ENCODE data around the gene SEMA5A. TPM values are rescaled to one million over a fixed set of nuclear protein-coding genes. Genes with fewer than 3 reads are reported as not detected.
"Not testable (repeated sequence)": the region's sequence is repeated elsewhere in the genome, so short reads cannot be mapped to it uniquely, and the experiment has no call there.

The SEMA5A gene
- polyA plus RNA-seq, 1 donor (not counting 4 experiments of a cell fraction or from before 2014, with no cell fraction given), result 0.16 TPM

DNA sequence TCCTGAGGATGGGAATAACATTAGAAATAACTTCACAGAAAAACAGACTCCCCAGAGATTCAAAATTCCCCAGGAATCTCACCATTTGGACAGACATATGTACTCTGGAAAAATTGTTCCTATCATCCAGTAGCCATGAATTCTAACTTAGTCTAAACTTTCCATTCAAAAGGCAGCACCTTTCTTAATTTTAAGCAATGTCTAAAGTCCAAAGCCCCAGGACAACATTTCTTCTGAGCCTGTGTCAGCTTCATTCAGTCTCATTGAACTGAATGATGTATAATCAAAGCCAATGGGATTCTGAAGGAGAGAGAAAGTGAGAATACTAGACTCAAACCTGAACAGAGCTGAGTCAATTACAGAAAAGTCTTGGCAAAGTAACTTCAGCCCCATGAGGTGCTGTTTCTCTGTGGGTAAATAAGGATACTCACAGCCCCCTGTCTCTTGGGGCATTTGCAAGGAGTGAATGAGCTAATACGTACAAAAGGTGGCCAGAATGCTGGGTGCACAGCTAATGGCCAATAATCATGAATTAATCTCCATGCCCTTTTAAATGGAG is 140.6 kb downstream of the SEMA5A start:
- FAIRE-seq, result no peak
- H3K9ac ChIP-seq (ENCODE audit: control insufficient read depth, extremely low read depth, insufficient read depth, low read length), result no peak overlapping the region
- H3K79me2 ChIP-seq (ENCODE audit: control insufficient read depth, insufficient read depth, low read length), result no peaks in the 10 kb centered on the region
- TF ChIP-seq, protein P1, sequence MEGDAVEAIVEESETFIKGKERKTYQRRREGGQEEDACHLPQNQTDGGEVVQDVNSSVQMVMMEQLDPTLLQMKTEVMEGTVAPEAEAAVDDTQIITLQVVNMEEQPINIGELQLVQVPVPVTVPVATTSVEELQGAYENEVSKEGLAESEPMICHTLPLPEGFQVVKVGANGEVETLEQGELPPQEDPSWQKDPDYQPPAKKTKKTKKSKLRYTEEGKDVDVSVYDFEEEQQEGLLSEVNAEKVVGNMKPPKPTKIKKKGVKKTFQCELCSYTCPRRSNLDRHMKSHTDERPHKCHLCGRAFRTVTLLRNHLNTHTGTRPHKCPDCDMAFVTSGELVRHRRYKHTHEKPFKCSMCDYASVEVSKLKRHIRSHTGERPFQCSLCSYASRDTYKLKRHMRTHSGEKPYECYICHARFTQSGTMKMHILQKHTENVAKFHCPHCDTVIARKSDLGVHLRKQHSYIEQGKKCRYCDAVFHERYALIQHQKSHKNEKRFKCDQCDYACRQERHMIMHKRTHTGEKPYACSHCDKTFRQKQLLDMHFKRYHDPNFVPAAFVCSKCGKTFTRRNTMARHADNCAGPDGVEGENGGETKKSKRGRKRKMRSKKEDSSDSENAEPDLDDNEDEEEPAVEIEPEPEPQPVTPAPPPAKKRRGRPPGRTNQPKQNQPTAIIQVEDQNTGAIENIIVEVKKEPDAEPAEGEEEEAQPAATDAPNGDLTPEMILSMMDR (optimal IDR thresholded peaks at IDR 0.05 in 1 of 3, IDR thresholded peaks at IDR 0.05 in 1 of 3, conservative IDR thresholded peaks at IDR 0.05 in 1 of 3; ENCODE audit: extremely low read depth in 1 of 3, insufficient read depth in 2 of 3, low read length in 3 of 3), result no peak
- no peak for TF ChIP-seq EZH2 (IDR thresholded peaks at IDR 0.05; ENCODE audit: low read length)
- no peaks in the 10 kb centered on the region for H3K9me1 ChIP-seq (ENCODE audit: control insufficient read depth, extremely low read depth, insufficient read depth, low read length)
- H4K20me1 ChIP-seq (ENCODE audit: control insufficient read depth, extremely low read depth, insufficient read depth, low read length), result no peaks in the 10 kb centered on the region
- dilution Hi-C loops (cut with MboI; ENCODE audit: extremely low pct_ligation_motif_present, low sequenced_read_pairs), result no loop called here
- H3K27ac ChIP-seq (ENCODE audit: control insufficient read depth, insufficient read depth, low read length), result no peak overlapping the region
- H3K4me3 ChIP-seq (ENCODE audit: control insufficient read depth in 2 of 3, extremely low read depth in 1 of 3, insufficient read depth in 2 of 3, low read depth in 1 of 3, low read length in 3 of 3), result no peak overlapping the region
- no peak overlapping the region for H2AFZ ChIP-seq (ENCODE audit: control insufficient read depth, low read length)
- no peaks in the 10 kb centered on the region for H3K4me1 ChIP-seq (ENCODE audit: control insufficient read depth, extremely low read depth, insufficient read depth, low read length)
- H3K9me3 ChIP-seq (ENCODE audit: control insufficient read depth, low read depth, low read length), result no peaks in the 10 kb centered on the region
- H3K36me3 ChIP-seq (ENCODE audit: control insufficient read depth in 2 of 2, extremely low read depth in 1 of 2, insufficient read depth in 2 of 2, low read length in 2 of 2), result no peaks in the 10 kb centered on the region
- no peak for DNase-seq (ENCODE audit: low read depth, low spot score)
- H3K4me2 ChIP-seq (ENCODE audit: control insufficient read depth, extremely low read depth, insufficient read depth, low read depth, low read length), result no peak overlapping the region
- H3K27me3 ChIP-seq (ENCODE audit: control insufficient read depth, extremely low read depth, insufficient read depth, low read length), result no peaks in the 10 kb centered on the region

DNA sequence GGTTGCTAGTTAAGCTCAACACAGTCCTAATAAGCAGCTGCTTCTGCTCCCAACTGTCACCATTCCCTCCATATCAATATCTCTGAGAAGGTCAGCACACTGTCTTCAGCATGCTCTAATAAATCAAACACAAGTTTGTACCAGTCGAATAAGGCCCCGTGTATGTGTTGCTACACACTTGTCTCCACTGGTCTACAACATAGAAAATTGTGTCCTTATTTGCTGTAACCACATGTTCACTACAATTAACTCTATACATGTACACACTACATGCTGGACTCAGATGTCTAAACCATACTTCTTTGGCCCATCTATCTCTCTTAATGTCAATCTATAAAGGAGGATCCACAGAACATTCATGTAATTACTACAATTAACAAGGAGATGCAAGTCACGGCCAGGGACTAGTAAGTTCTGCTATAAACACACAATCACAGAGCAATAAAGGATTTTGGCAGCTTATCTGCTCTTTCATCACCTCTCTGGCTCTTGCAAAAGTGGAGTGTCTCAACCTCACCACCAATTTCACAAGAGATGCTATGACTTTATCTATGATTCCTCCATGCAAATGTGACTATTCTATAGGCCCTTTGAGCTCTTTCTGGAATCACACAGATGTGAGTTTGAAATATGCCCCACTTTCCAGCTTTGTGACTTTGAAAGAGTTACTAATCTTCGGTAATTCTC is 143.9 kb downstream of the SEMA5A start:
- H3K9me1 ChIP-seq (ENCODE audit: control insufficient read depth, extremely low read depth, insufficient read depth, low read length), result no peaks in the 10 kb centered on the region
- no peak overlapping the region for H2AFZ ChIP-seq (ENCODE audit: control insufficient read depth, low read length)
- FAIRE-seq (no peak), DNase-seq (ENCODE audit: low read depth, low spot score) (no peak)
- no peaks in the 10 kb centered on the region for H3K27me3 ChIP-seq (ENCODE audit: control insufficient read depth, extremely low read depth, insufficient read depth, low read length)
- H3K79me2 ChIP-seq (ENCODE audit: control insufficient read depth, insufficient read depth, low read length), result no peaks in the 10 kb centered on the region
- dilution Hi-C loops (cut with MboI; ENCODE audit: extremely low pct_ligation_motif_present, low sequenced_read_pairs), result no loop called here
- H3K9me3 ChIP-seq (ENCODE audit: control insufficient read depth, low read depth, low read length), result no peaks in the 10 kb centered on the region
- no peak for TF ChIP-seq EZH2 (IDR thresholded peaks at IDR 0.05; ENCODE audit: low read length)
- TF ChIP-seq, protein P1 (optimal IDR thresholded peaks at IDR 0.05 in 1 of 3, IDR thresholded peaks at IDR 0.05 in 1 of 3, conservative IDR thresholded peaks at IDR 0.05 in 1 of 3; ENCODE audit: extremely low read depth in 1 of 3, insufficient read depth in 2 of 3, low read length in 3 of 3), result no peak
- no peaks in the 10 kb centered on the region for H3K36me3 ChIP-seq (ENCODE audit: control insufficient read depth in 2 of 2, extremely low read depth in 1 of 2, insufficient read depth in 2 of 2, low read length in 2 of 2)
- no peak overlapping the region for H3K4me2 ChIP-seq (ENCODE audit: control insufficient read depth, extremely low read depth, insufficient read depth, low read depth, low read length)
- H3K4me1 ChIP-seq (ENCODE audit: control insufficient read depth, extremely low read depth, insufficient read depth, low read length), result no peaks in the 10 kb centered on the region
- H3K27ac ChIP-seq (ENCODE audit: control insufficient read depth, insufficient read depth, low read length), result no peak overlapping the region
- no peak overlapping the region for H3K4me3 ChIP-seq (ENCODE audit: control insufficient read depth in 2 of 3, extremely low read depth in 1 of 3, insufficient read depth in 2 of 3, low read depth in 1 of 3, low read length in 3 of 3)
- no peaks in the 10 kb centered on the region for H4K20me1 ChIP-seq (ENCODE audit: control insufficient read depth, extremely low read depth, insufficient read depth, low read length)
- H3K9ac ChIP-seq (ENCODE audit: control insufficient read depth, extremely low read depth, insufficient read depth, low read length), result no peak overlapping the region

DNA sequence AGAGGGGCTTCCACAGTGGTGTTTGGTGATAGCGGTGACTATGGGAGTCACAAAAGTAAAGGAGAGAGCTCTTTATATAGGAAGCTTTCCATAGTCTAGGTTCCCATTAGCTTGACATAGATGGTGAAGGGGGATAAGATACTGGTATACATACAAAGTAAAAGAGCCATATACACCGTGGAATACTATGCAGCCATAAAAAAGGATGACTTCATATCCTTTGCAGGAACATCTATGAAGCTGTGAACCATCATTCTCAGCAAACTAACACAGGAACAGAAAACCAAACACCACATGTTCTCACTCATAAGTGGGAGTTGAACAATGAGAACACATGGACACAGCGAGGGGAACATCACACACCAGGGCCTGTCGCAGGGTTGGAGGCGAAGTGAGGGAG is 146.1 kb downstream of the SEMA5A start:
- H3K4me2 ChIP-seq (ENCODE audit: control insufficient read depth, extremely low read depth, insufficient read depth, low read depth, low read length); dilution Hi-C loops (cut with MboI; ENCODE audit: extremely low pct_ligation_motif_present, low sequenced_read_pairs); FAIRE-seq; H3K27ac ChIP-seq (ENCODE audit: control insufficient read depth, insufficient read depth, low read length); H3K79me2 ChIP-seq (ENCODE audit: control insufficient read depth, insufficient read depth, low read length); H4K20me1 ChIP-seq (ENCODE audit: control insufficient read depth, extremely low read depth, insufficient read depth, low read length); H3K9me3 ChIP-seq (ENCODE audit: control insufficient read depth, low read depth, low read length); H3K4me3 ChIP-seq (ENCODE audit: control insufficient read depth in 2 of 3, extremely low read depth in 1 of 3, insufficient read depth in 2 of 3, low read depth in 1 of 3, low read length in 3 of 3); H3K4me1 ChIP-seq (ENCODE audit: control insufficient read depth, extremely low read depth, insufficient read depth, low read length); H3K9ac ChIP-seq (ENCODE audit: control insufficient read depth, extremely low read depth, insufficient read depth, low read length); H3K9me1 ChIP-seq (ENCODE audit: control insufficient read depth, extremely low read depth, insufficient read depth, low read length); DNase-seq (ENCODE audit: low read depth, low spot score); H2AFZ ChIP-seq (ENCODE audit: control insufficient read depth, low read length); H3K27me3 ChIP-seq (ENCODE audit: control insufficient read depth, extremely low read depth, insufficient read depth, low read length); H3K36me3 ChIP-seq (ENCODE audit: control insufficient read depth in 2 of 2, extremely low read depth in 1 of 2, insufficient read depth in 2 of 2, low read length in 2 of 2): not testable (repeated sequence)

All from keratinocyte (primary cell).